GM19397 (cell line): ENCODE measurements around the gene UBA52.

Experiments
- ATAC-seq: cut with Tn5 transposase; IDR thresholded peaks from one replicate; pipeline ENCODE4 v1.9.1; 2021; ENCODE audit warnings: mild to moderate bottlenecking, moderate library complexity; ENCODE audit not compliant: unreplicated experiment

Gene UBA52

GRCh38 chr19:18607226-18608101 lies 35.8 kb downstream of the UBA52 start:
- ATAC-seq, result no peak

- no peak for ATAC-seq
Observed at GRCh38 chr19:18608102-18608804, 36.6 kb downstream of the UBA52 start.

GRCh38 chr19:18608805-18609716 lies 37.4 kb downstream of the UBA52 start:
- no peak for ATAC-seq

- no peak for ATAC-seq
Observed at GRCh38 chr19:18609717-18610051, 38.0 kb downstream of the UBA52 start.

GRCh38 chr19:18610245-18610555 lies 38.5 kb downstream of the UBA52 start:
- no peak for ATAC-seq

GRCh38 chr19:18610556-18611326 lies 39.1 kb downstream of the UBA52 start:
- ATAC-seq, result no peak

- no peak for ATAC-seq
Observed at GRCh38 chr19:18611327-18612050, 39.8 kb downstream of the UBA52 start.

GRCh38 chr19:18612051-18612771 lies 40.6 kb downstream of the UBA52 start:
- ATAC-seq, result no peak

GRCh38 chr19:18612772-18613588 lies 41.3 kb downstream of the UBA52 start, which contains the start of gene TMEM59L:
Gene TMEM59L, plus strand, starts transcription at chr19:18612870. Its CDS starts 89 bp downstream, at chr19:18612959.
- no peak for ATAC-seq

GRCh38 chr19:18613589-18614234 lies 42.1 kb downstream of the UBA52 start:
- no peak for ATAC-seq

GRCh38 chr19:18616023-18616422 lies 44.4 kb downstream of the UBA52 start:
- no peak for ATAC-seq

- no peak for ATAC-seq
Observed at GRCh38 chr19:18617562-18617961, 45.9 kb downstream of the UBA52 start.

GRCh38 chr19:18618236-18618635 lies 46.6 kb downstream of the UBA52 start:
- ATAC-seq, result no peak

GRCh38 chr19:18620311-18620710 lies 48.7 kb downstream of the UBA52 start:
- ATAC-seq, result no peak

GRCh38 chr19:18620902-18621301 lies 49.2 kb downstream of the UBA52 start:
- ATAC-seq, result no peak

GRCh38 chr19:18626906-18627305 lies 55.2 kb downstream of the UBA52 start:
- no peak for ATAC-seq
